A549 (cell line): Measurements from ENCODE around the gene FCHO2.

Experiments
- CBX2 ChIP-seq: fragments of 200-600 bp; sonication (generic); IDR thresholded peaks from 2 replicates; pipeline ENCODE4 v1.6.1; 2016; ENCODE audit warnings: low read depth, mild to moderate bottlenecking, borderline replicate concordance
- CEBPB ChIP-seq, 2 experiments: fragments of >200 bp in 1 of 2; sonication (Bioruptor Twin) in 1 of 2; formaldehyde crosslinking in 1 of 2; IDR thresholded peaks; 2 replicates each; pipeline ENCODE4 v1.6.1; 2012 to 2016
- CHD4 ChIP-seq: fragments of 200-600 bp; sonication (generic); IDR thresholded peaks from 2 replicates; pipeline ENCODE4 v1.6.1; 2016; ENCODE audit warnings: antibody characterized with exemption, mild to moderate bottlenecking, borderline replicate concordance
- CTCF ChIP-seq: fragments of >200 bp; sonication (Bioruptor Twin); formaldehyde crosslinking; IDR thresholded peaks from 3 replicates; pipeline ENCODE4 v1.5.1; 2016
- NPAS2 ChIP-seq: fragments of 250-450 bp; sonication (Bioruptor Pico); IDR thresholded peaks from 2 replicates; pipeline ENCODE4 v1.8.0; 2022; ENCODE audit warnings: mild to moderate bottlenecking, moderate library complexity, borderline replicate concordance
- POLR2A ChIP-seq: IDR thresholded peaks from 2 replicates; pipeline ENCODE4 v1.6.1; 2012; ENCODE audit warnings: mild to moderate bottlenecking, low read length
- ZSCAN20 ChIP-seq: fragments of 250-450 bp; sonication (Bioruptor Pico); IDR thresholded peaks from 2 replicates; pipeline ENCODE4 v1.8.0; 2022; ENCODE audit warnings: mild to moderate bottlenecking, moderate library complexity
- TF ChIP-seq, protein P1 (sequence below): IDR thresholded peaks from 2 replicates; pipeline ENCODE4 v1.6.1; 2012
- TF ChIP-seq, protein P2 (sequence below): fragments of 450-650 bp; IDR thresholded peaks from 2 replicates; pipeline ENCODE4 v1.6.1; 2014; ENCODE audit warnings: antibody characterized with exemption
- TF ChIP-seq, protein P3 (sequence below): fragments of 250-450 bp; sonication (Bioruptor Pico); IDR thresholded peaks from 2 replicates; pipeline ENCODE4 v1.5.0; 2020; ENCODE audit warnings: low read depth, mild to moderate bottlenecking, moderate library complexity
- TF ChIP-seq, protein P4 (sequence below): IDR thresholded peaks from 2 replicates; pipeline ENCODE4 v1.6.1; 2012

- TF ChIP-seq, protein P1, sequence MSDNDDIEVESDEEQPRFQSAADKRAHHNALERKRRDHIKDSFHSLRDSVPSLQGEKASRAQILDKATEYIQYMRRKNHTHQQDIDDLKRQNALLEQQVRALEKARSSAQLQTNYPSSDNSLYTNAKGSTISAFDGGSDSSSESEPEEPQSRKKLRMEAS, result no peak
- TF ChIP-seq POLR2A (no peak), CTCF (no peak), ZSCAN20 (CRISPR knock-in tag) (no peak), CHD4 (no peak), NPAS2 (no peak), CEBPB (IDR thresholded peaks at IDR 0.05) (no peak), CBX2 (no peak)
- TF ChIP-seq, protein P2, sequence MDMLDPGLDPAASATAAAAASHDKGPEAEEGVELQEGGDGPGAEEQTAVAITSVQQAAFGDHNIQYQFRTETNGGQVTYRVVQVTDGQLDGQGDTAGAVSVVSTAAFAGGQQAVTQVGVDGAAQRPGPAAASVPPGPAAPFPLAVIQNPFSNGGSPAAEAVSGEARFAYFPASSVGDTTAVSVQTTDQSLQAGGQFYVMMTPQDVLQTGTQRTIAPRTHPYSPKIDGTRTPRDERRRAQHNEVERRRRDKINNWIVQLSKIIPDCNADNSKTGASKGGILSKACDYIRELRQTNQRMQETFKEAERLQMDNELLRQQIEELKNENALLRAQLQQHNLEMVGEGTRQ, result no peak
- TF ChIP-seq, protein P3, sequence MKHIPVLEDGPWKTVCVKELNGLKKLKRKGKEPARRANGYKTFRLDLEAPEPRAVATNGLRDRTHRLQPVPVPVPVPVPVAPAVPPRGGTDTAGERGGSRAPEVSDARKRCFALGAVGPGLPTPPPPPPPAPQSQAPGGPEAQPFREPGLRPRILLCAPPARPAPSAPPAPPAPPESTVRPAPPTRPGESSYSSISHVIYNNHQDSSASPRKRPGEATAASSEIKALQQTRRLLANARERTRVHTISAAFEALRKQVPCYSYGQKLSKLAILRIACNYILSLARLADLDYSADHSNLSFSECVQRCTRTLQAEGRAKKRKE, result no peak
- TF ChIP-seq, protein P4, sequence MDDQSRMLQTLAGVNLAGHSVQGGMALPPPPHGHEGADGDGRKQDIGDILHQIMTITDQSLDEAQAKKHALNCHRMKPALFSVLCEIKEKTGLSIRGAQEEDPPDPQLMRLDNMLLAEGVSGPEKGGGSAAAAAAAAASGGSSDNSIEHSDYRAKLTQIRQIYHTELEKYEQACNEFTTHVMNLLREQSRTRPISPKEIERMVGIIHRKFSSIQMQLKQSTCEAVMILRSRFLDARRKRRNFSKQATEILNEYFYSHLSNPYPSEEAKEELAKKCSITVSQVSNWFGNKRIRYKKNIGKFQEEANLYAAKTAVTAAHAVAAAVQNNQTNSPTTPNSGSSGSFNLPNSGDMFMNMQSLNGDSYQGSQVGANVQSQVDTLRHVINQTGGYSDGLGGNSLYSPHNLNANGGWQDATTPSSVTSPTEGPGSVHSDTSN, result no peak
These were observed 76.8 kb downstream of the FCHO2 start for GRCh38 chr5:73032635-73033034.
